Right renal cortex interstitium (tissue), 3 donors: ENCODE data around the gene RBM39. TPM values are rescaled to one million over a fixed set of nuclear protein-coding genes. Genes with fewer than 3 reads are reported as not detected.
A peak's percentile ranks its signal among the peaks of the same experiment; 100 is the strongest.
"Not testable (repeated sequence)": the region's sequence is repeated elsewhere in the genome, so short reads cannot be mapped to it uniquely, and the experiment has no call there.

Source experiments
- DNase-seq, 3 donors: peaks; one replicate each; pipeline ENCODE4 v3.0.0-alpha.2; 2013; ENCODE audit warnings: low read depth in 3 of 3, low spot score in 2 of 3
- polyA plus RNA-seq, 3 donors: library from polyadenylated mRNA; unstranded; fragments of 120-200 nt; gene quantifications; one replicate each; pipeline ENCODE4 v1.2.1, GENCODE V29; 2013; ENCODE audit not compliant: insufficient read length in 3 of 3

The RBM39 gene
- polyA plus RNA-seq, 3 donors, result 567 to 645 (median 630) TPM

DNA sequence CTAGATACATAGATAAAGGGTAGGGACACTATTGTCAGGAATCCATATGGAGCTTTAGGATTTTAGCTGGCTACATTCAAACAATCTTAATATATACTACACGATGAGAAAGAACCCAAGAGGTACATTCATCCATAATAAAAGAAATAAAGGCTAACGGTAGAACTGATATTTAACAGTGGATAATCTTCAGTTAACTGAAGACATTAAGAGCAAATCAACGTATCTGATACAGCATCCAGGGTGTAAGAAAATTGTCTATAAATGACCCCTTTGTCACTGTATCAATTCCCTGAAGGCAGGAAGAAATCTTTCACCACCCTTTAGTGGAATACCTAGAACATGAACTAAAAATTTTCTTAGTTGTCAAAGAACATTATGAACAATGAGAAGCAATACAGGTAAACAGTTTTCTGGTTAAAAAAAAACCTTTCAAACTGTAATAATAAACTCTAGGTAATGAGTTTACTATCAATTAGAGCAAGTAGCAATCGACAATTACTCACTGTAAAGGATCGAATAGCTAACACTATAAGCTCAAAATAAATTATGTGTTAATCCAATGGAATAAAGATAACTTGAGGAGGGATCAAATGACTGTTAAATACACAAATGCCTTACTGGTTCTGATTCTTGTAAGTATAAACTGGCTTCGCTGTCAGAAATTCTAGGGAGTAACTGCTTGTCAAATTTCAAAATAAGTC is 31.0 kb downstream of the RBM39 start:
- no peak for DNase-seq

DNA sequence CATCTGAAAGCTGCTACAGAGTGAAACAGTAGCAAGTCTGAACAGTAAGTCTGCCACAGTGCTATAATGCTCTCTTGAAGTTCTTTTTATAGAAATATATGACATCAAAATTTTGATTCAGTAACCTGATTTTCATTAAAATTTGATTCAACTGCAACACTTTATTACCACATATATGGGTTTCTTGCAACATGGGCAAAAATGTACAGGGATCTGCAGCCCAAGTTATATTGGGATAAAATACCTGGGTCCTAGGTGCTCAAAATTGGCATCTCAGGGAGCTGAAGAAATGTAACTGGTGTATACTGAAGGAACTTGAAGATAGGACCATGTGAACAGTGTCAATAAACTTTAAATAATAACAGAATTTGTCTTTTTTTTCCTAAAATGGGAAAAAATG is 32.0 kb downstream of the RBM39 start:
- DNase-seq, result no peak

DNA sequence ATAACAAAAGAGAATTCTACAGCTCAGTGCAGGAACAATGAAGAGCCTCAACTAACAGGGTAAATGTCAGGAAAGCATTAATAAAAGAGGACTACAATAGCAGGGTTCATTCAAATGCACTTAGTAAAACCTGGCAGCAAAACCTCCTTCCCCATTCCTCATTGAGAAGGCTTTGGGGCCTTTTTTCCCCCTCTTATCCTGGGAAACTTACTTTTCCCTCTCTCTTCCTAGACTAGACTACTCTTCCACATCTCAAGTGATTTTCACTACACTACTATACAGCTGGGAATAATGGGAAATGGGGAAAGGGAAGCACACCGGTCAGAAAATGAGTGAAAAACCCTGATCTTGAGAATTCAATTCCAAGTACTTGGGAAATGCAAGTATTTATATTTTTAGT is 32.8 kb downstream of the RBM39 start:
- DNase-seq, result no peak

DNA sequence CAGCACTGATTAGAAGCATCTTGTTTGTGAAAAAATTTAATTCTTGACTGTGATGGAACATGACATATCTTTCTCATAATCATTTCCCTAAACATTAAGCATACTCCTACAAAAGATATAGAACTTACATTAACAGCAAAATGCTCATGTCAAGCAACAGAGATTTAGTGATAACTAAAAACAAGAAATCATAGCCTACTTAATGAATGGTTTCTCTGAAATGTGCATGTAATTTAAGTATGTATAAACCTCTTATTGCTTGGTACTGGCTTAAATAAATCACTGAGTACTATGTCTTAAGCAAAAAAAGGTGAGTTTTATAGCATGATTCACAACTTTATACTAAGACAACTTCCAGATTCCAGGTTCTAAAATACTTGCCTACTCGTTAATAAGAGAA is 33.6 kb downstream of the RBM39 start:
- no peak for DNase-seq

DNA sequence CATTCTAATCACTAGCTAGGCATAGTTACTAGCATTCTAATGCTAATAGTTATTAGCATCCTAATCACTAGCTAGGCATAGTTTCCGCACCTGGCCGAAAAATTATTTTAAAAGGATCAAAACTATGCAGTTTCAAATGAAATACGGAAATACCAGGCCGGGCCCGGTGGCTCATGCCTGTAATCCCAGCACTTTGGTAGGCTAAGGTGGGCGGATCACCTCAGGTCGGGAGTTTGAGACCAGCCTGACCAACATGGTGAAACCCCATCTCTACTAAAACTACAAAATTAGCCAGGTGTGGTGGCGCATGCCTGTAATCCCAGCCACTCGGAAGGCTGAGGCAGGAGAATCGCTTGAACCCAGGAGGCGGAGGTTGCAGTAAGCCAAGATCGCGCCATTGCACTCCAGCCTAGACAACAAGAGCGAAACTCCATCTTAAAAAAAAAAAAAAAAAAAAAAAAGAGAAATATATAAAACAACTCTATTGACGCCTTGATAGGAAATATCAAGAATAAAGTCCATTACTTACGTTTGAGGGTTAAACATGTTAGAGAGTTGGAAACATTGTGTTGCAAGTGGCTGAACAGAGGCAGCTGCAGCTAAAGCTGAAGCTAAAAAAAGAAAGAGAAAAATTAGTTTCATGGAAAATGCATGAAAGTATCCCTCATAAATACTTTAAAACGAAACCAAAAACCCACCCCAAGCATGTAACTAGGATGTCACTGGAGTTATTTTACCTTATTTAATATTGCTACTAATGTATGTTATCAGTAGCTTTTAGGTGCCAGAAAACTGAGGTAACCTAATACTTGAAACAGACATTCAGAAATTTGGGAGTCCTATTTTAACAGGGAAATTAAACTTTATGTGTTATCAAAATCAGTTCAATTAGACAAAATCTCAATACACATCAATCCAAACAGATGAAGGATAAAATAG is 35.2 kb downstream of the RBM39 start:
- DNase-seq, result not testable (repeated sequence)

DNA sequence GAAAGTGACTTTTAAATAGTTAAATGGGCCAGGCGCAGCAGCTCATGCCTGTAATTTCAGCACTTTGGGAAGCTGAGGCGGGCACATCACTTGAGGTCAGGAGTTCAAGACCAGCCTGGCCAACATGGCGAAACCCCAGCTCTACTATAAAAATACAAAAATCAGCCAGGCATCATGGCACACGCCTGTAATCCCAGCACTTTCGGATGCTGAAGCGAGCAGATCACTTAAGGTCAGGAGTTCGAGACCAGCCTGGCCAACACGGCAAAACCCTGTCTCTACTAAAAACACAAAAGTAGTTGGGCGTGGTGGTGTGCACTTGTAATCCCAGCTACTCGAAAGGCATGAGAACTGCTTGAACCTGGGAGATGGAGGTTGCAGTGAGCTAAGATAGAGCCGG is 36.2 kb downstream of the RBM39 start:
- DNase-seq, result not testable (repeated sequence)

DNA sequence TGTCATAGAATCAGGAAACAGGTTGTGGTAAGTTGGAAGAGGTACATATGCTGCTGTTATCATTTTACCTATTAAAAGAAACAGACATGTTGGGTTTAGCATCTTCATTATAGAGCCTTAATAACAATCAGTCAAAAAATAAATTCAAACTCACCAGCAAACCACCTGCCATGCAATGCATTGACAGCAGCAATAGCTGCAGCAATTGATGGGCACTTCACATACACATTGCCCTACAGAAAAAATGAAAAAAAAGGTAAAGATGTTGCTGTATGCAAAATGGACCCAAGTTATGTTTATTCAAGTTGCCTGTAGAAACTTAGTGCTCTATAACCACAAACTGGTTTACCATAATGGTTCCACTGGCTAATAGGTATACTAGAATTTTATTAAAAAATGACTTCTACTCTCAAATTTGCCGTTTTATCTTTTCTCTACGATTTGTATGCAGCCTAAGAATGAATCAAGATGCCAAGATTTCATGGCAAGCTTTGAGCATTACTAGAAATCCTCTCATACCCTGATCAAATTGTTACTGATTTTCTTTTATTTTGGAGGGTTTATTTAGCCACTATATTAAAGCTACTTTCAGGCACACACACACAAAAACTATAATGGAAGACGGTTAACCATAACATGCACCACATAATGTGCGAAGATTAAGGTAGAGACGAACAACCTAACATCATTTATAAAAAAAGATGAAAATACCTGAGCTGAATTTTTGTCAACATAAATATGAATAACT is 37.4 kb downstream of the RBM39 start:
- DNase-seq, result no peak

DNA sequence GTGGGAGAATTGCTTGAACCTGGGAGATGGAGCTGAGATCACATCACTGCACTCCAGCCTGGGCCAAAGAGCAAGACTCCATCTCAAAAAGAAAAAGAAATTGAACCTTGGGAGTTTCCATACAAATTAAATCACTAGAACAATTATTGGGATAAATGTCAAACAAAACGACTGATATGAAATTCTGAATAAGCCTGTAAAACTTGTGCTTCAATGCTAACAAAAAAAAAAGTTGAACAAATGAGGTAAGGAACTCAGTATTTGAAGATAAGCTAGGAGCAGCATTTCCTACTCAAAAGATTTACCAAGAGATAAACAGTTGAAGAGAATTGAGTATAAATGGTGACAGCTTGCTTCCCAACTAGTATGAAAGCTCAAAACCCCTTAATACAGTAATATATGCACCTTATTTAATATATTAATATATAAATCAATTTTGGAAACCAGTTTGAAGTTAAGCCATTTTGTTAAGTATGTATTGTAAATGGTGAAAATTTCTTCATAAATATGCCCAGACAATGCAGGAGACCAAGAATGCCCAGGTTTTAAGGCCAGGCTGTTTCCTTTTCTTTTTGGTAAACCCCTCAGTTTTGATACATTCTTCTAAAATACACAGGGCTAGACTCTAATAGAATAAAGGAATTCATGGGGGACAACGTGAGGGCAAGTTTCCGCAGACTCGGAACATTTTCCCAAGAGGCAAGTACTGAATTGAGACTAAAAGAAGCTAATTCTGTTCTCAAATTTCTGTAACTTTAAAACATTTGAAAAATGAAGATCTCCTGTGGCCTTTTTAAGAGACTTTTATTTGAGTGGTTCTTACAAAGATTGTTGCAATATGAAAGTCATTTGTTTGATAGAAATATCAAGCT is 39.0 kb downstream of the RBM39 start:
- no peak for DNase-seq

DNA sequence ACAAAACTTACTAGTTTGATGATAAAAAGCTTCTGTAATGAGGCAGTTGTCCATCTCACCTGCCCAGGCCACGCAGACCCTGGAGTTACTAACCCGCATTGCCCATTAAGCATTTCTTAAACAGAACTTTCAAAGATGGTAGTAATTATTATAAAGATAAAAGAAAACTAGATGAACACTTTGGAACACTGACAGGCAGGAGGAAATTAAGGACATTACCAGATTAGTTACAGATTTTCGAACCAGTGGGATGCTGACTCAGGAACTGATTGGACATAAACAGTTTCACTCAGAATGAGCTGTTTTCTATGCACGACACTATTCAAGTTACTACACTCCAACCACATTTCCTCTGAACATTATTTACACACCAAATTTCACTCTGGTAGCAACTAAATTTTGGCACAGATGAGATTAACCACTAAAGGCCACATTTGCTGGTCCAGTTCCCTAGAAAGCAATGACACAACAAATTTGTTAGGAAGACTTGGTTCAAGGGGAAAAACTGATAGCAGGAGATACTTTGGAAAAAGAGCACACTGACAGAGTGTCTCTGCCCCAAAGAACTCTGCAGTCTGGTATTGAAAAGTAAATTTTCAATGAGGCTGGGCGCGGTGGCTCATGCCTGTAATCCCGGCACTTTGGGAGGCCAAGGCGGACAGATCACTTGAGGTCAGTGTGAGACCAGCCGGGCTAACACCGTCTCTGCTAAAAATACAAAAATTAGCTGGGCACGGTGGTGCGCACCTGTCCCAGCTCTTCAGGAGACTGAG is 39.8 kb downstream of the RBM39 start:
- no peak for DNase-seq

DNA sequence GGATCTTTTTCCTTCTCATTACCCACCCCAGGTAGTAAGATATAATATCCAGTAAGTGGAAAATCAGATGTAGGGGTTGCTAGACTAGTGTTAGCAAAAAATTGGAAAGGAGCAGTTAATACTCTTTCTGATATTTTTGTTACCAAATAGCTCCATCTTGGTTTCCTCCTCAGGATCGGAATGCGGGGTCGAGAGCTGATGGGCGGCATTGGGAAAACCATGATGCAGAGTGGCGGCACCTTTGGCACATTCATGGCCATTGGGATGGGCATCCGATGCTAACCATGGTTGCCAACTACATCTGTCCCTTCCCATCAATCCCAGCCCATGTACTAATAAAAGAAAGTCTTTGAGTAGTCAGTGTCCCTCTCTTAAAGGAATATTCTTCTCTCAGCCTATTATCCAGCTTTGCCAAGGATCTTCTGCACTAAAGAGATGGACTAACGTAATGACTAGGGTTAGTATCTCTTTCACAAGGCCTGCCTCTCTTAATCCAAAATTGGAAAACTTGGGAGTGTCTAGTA is 41.4 kb downstream of the RBM39 start:
- DNase-seq, result no peak

DNA sequence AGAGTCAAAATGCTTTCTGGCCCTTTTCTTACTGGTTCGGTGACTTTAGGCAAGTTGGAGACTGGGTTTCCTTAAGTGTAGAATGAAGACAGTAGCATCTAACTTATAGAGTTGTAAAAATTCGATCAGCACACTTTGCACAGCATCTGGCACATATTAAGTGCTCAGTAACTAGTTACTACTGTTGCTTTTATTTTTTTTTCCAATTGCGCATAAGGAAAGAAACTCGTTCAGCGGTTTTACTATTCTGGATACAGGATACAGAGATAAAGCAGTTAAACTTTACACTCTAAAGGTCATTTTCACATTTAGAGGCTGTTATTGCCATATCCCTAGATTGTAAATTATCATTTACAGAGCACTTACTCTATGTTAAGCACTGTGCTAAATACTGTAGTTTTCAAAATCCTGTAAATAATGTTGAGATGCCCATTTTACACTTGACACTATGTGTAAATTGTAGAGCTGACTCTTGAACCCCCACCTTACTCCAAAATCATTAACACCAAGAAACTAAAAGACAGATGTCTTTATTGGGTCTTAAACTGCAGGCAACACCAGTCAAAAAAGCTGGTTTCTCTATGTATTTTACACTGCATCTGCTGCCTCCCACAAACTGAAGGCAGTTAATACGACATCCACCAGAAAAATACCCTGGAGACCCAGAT is 42.0 kb downstream of the RBM39 start:
- no peak for DNase-seq

DNA sequence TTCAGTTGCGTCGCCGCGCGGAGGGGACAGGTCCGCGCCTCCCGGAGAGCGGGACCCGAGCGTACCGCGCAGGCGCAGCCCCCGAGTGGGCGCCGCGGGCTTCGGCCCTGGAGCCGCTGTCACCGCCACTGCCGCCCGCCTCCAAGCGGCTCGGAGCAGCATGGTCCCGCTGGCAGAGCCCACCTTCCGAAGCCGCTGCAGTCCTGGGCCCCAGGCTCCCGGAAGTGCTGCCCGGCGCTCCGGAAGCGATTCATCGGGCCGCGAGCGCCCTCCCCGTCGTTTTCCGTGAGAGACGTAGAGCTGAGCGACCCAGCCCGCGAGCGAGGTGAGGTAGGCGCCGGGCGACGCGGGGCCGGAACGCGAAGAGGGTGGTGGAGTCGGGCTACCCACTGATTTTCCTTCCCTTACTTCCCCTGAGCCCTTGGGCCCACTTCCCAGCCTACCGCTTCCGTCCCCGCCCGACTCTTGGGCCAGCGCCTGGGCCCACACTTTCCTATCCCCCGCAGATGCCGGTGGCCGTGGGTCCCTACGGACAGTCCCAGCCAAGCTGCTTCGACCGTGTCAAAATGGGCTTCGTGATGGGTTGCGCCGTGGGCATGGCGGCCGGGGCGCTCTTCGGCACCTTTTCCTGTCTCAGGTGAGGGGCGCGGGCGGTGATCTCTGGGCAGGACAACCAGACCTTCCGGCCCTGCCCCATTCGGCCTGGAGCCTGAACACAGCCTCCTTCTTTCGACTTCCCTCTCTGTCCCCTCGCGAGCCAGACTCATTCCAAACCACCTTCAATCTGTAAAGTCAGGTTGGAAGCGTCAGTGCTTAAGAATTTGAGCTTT is 42.7 kb downstream of the RBM39 start, which contains the start of the genes NFS1 and ROMO1:
TSS of gene NFS1 (minus strand) at position 226 of the 830 bp plus-strand sequence. CDS start at position 162, 64 bp downstream.
TSS of gene ROMO1 (plus strand) at position 279 of the 830 bp plus-strand sequence. CDS start at position 507, 228 bp downstream.
- DNase-seq, result peak; percentile 62 to 85 (median 62)

DNA sequence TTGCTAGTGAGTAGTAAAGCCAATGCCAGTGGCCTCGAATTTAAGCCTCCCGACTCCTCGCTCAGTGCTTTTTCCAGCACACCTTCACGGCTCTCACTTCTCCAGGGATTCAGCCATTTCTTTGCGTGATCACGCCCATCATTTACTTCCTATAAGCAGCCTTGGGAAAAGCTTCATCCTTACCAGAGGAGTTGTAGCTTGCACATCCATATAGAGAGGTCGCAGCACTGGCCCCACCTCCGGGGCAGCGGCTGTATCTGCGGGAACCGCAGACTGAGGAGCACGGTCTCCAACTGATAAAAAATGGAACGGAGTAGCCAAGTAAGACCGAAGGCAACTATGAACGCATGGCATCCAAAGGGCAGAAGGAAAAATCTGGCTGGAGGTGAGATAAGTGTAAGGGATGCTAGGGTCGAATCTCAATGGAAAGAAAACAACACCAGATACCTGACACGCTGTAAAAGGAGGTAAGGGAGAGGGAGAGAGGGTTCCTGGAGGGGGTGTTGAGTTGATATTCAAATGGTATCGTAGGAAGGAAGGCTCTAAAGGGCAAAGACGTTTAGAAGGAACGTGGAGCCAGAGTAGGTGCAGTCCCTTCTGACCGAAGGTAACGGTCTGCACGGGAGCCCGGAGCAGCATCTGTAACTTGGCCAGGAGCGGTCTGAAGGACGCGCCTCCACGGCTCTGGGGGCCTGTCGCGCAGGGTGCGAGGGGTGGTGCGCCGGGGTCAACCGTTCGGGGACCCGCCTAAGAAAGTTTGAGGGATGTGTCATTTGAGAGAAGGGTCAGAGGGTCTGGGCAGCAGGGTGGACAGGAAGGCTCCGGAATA is 43.5 kb downstream of the RBM39 start:
- no peak for DNase-seq

DNA sequence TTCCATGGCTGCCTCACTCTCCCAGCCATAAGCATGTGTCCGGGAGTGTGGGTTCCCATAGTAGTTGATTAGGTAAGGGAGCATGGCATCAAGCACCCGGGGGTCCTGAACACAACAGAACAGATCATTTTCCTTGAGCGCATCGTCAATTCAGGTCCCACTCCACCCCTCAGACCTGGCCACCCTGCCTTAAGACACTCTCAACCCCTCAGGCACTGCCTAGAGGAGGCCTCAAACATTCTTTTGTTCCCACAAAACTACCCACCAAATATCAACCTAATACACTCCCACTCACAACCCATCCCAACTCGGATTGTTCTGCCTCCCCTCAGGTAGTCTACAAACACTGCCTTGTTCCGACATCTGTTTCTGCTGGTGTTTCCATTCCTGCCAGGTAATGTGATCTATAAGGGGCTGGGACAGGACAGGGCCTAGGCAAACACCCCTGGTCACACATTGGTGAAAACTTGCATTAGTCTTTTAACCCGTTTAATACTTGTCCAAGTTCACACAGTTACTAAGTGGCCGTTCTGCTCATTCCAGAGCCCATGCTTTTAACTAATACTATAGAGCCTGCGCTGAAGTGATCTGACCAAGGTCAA is 44.3 kb downstream of the RBM39 start:
- DNase-seq, result no peak

DNA sequence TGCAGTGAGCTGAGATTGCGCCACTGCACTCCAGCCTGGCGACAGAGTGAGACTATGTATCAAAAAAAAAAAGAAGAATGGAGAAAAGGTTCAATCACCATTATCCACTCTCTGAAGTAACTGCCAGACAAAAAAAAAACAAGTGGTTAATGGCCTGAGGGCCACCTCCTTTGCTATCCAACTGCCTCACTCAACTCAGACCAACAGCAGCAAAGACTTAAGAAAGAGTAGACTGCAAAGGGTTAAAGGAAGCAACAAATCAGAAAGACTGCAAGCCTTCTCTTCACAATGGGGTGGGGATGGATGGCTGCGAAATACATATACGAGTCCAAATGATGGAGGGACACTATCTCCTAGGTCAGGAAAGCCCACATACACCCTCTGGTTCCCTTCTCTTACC is 46.1 kb downstream of the RBM39 start:
- no peak for DNase-seq

DNA sequence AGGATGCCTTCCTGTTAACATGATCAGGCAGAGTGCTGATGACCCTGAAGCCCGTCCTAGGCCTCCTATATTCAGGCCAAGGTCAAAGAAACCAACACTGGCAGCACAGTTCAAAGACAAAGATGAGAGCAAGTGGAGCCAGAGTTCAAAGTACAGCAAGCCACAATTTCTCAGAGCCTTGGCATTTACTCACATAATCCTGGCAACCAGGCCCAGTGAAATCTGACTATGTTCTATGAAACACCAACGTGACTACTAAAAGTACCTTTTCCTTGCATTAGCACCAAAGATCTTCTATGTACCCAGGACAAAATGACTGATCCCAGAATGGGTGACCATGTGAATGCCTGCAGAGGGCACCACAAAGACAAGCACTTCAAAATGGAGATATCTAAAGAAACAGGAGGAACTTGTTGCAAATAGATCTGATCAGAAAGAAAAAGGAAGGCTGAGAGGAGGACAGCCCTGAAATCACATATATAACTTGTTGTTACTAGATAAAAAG is 46.8 kb downstream of the RBM39 start:
- DNase-seq, result no peak
